ENCODE data around the gene SEBOX.
A peak's percentile ranks its signal among the peaks of the same experiment; 100 is the strongest.

Gene SEBOX

GRCh38 chr17:28407974-28408306 is 42.9 kb upstream of the SEBOX start:
- POLR2A ChIA-PET: interaction anchor here (0.6 to 1.6 kb wide), 5 partner anchors 8 to 995 kb away, joined by 3 to 7 read pairs (median 6); partner anchors contain the start of genes IFT20, POLDIP2 and TNFAIP1
- H3K4me1 ChIP-seq (ENCODE audit: control insufficient read depth, insufficient read depth, low read length): no peaks in the 10 kb centered on the region
- peaks cover 4 to 17% of the 10 kb centered on the region in 2 experiments; a peak in 1 of 3 replicates for H3K36me3 ChIP-seq (ENCODE audit: control insufficient read depth in 2 of 2, insufficient read depth in 1 of 2, low read length in 2 of 2)
- H3K27ac ChIP-seq (ENCODE audit: extremely low read depth, low read depth, low read length): peak overlapping the region; percentile 35; the same call in 1 of the 2 replicates
- no peaks in the 10 kb centered on the region for H3K9me3 ChIP-seq (ENCODE audit: control insufficient read depth, insufficient read depth, low read depth, low read length)
- no peak overlapping the region for H3K4me3 ChIP-seq (ENCODE audit: low read depth, low read length)
- CTCF ChIA-PET: interaction anchor here (1.4 to 2.9 kb wide), 4 partner anchors 9 to 176 kb away, joined by 3 to 41 read pairs (median 5); no protein-coding TSS in a partner anchor
- TF ChIP-seq ZNF121 (tag by site-specific recombination; IDR thresholded peaks at IDR 0.05) (no peak), MYNN (tag by site-specific recombination; IDR thresholded peaks at IDR 0.05; ENCODE audit: borderline replicate concordance) (no peak), ZNF629 (tag by site-specific recombination; IDR thresholded peaks at IDR 0.05) (0 out of 2 replicates have a peak, but pooled peaks have one; percentile 5), ZBTB17 (tag by site-specific recombination; IDR thresholded peaks at IDR 0.05) (peak; percentile 10; the same call in 1 of the 2 replicates), ZBTB6 (tag by site-specific recombination; IDR thresholded peaks at IDR 0.05) (no peak), SP7 (tag by site-specific recombination; IDR thresholded peaks at IDR 0.05) (0 out of 2 replicates have a peak, but pooled peaks have one; percentile 2), ZFP69B (tag by site-specific recombination; IDR thresholded peaks at IDR 0.05) (no peak), WT1 (tag by site-specific recombination; IDR thresholded peaks at IDR 0.05) (peak; percentile 12; the same call in 1 of the 2 replicates), ZNF560 (tag by site-specific recombination; IDR thresholded peaks at IDR 0.05; ENCODE audit: borderline replicate concordance) (no peak)
- TF ChIP-seq, protein P1, sequence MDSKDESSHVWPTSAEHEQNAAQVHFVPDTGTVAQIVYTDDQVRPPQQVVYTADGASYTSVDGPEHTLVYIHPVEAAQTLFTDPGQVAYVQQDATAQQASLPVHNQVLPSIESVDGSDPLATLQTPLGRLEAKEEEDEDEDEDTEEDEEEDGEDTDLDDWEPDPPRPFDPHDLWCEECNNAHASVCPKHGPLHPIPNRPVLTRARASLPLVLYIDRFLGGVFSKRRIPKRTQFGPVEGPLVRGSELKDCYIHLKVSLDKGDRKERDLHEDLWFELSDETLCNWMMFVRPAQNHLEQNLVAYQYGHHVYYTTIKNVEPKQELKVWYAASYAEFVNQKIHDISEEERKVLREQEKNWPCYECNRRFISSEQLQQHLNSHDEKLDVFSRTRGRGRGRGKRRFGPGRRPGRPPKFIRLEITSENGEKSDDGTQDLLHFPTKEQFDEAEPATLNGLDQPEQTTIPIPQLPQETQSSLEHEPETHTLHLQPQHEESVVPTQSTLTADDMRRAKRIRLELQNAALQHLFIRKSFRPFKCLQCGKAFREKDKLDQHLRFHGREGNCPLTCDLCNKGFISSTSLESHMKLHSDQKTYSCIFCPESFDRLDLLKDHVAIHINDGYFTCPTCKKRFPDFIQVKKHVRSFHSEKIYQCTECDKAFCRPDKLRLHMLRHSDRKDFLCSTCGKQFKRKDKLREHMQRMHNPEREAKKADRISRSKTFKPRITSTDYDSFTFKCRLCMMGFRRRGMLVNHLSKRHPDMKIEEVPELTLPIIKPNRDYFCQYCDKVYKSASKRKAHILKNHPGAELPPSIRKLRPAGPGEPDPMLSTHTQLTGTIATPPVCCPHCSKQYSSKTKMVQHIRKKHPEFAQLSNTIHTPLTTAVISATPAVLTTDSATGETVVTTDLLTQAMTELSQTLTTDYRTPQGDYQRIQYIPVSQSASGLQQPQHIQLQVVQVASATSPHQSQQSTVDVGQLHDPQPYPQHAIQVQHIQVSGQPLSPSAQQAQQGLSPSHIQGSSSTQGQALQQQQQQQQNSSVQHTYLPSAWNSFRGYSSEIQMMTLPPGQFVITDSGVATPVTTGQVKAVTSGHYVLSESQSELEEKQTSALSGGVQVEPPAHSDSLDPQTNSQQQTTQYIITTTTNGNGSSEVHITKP (tag by site-specific recombination; IDR thresholded peaks at IDR 0.05): peak; percentile 41; the same call in 1 of the 2 replicates

GRCh38 chr17:28407130-28407973 is 42.4 kb upstream of the SEBOX start:
- H3K36me3 ChIP-seq (ENCODE audit: control insufficient read depth in 2 of 2, insufficient read depth in 1 of 2, low read length in 2 of 2): peaks cover 4 to 23% of the 10 kb centered on the region in 2 experiments; a peak in 1 of 3 replicates
- peak overlapping the region; percentile 35; the same call in 1 of the 2 replicates for H3K27ac ChIP-seq (ENCODE audit: extremely low read depth, low read depth, low read length)
- H3K9me3 ChIP-seq (ENCODE audit: control insufficient read depth, insufficient read depth, low read depth, low read length): no peaks in the 10 kb centered on the region
- H3K4me1 ChIP-seq (ENCODE audit: control insufficient read depth, insufficient read depth, low read length): no peaks in the 10 kb centered on the region
- POLR2A ChIA-PET: interaction anchor here (0.6 to 1.6 kb wide), 6 partner anchors 9 to 994 kb away, joined by 3 to 7 read pairs (median 6); partner anchors contain the start of genes IFT20, POLDIP2 and TNFAIP1
- no peak overlapping the region for H3K4me3 ChIP-seq (ENCODE audit: low read depth, low read length)
- CTCF ChIA-PET: interaction anchor here (0.6 to 2.9 kb wide), 6 partner anchors 10 to 197 kb away, joined by 3 to 41 read pairs (median 4); no protein-coding TSS in a partner anchor
- no peak for TF ChIP-seq ZBTB8A (tag by site-specific recombination; IDR thresholded peaks at IDR 0.05)
- TF ChIP-seq ZNF629 (tag by site-specific recombination; IDR thresholded peaks at IDR 0.05): 0 out of 2 replicates have a peak, but pooled peaks have one; percentile 33
- no peak for TF ChIP-seq ZNF791 (tag by site-specific recombination; IDR thresholded peaks at IDR 0.05)
- TF ChIP-seq ZNF48 (tag by site-specific recombination; IDR thresholded peaks at IDR 0.05): no peak
- TF ChIP-seq, protein P2, sequence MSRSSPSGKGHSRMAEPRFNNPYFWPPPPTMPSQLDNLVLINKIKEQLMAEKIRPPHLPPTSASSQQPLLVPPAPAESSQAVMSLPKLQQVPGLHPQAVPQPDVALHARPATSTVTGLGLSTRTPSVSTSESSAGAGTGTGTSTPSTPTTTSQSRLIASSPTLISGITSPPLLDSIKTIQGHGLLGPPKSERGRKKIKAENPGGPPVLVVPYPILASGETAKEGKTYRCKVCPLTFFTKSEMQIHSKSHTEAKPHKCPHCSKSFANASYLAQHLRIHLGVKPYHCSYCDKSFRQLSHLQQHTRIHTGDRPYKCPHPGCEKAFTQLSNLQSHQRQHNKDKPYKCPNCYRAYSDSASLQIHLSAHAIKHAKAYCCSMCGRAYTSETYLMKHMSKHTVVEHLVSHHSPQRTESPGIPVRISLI (tag by site-specific recombination; IDR thresholded peaks at IDR 0.05): no peak
- TF ChIP-seq ZNF610 (tag by site-specific recombination; IDR thresholded peaks at IDR 0.05; ENCODE audit: borderline replicate concordance): peak; percentile 22; the same call in 1 of the 2 replicates
- TF ChIP-seq ZNF645 (tag by site-specific recombination; IDR thresholded peaks at IDR 0.05): no peak
- TF ChIP-seq ZNF785 (tag by site-specific recombination; IDR thresholded peaks at IDR 0.05): no peak
- peak; percentile 79; the same call in 1 of the 2 replicates for TF ChIP-seq ZNF394 (tag by site-specific recombination; IDR thresholded peaks at IDR 0.05; ENCODE audit: borderline replicate concordance)
- TF ChIP-seq ZNF626 (tag by site-specific recombination; IDR thresholded peaks at IDR 0.05): no peak
- no peak for TF ChIP-seq ZNF580 (tag by site-specific recombination; IDR thresholded peaks at IDR 0.05)
- TF ChIP-seq, protein P3, sequence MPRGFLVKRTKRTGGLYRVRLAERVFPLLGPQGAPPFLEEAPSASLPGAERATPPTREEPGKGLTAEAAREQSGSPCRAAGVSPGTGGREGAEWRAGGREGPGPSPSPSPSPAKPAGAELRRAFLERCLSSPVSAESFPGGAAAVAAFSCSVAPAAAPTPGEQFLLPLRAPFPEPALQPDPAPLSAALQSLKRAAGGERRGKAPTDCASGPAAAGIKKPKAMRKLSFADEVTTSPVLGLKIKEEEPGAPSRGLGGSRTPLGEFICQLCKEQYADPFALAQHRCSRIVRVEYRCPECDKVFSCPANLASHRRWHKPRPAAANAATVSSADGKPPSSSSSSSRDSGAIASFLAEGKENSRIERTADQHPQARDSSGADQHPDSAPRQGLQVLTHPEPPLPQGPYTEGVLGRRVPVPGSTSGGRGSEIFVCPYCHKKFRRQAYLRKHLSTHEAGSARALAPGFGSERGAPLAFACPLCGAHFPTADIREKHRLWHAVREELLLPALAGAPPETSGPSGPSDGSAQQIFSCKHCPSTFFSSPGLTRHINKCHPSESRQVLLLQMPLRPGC (tag by site-specific recombination; IDR thresholded peaks at IDR 0.05): 0 out of 2 replicates have a peak, but pooled peaks have one; percentile 46
- peak; percentile 50; the same call in 1 of the 2 replicates for TF ChIP-seq IKZF3 (tag by site-specific recombination; IDR thresholded peaks at IDR 0.05)

All from HEK293 (cell line).